Stimulated activated CD4-positive, alpha-beta T cell treated with anti-CD3 and anti-CD28 coated beads, TNF-alpha, amount 100 ng/mL, for 24 hours (primary cell): Measurements from ENCODE around the gene CES1.
"Not testable (repeated sequence)": the region's sequence is repeated elsewhere in the genome, so short reads cannot be mapped to it uniquely, and the experiment has no call there.

Experiments used
- DNase-seq, 3 experiments: peaks; one replicate each; pipeline ENCODE4 v3.0.0-alpha.2; 2020; ENCODE audit warnings: low read depth in 3 of 3

Gene CES1

DNA sequence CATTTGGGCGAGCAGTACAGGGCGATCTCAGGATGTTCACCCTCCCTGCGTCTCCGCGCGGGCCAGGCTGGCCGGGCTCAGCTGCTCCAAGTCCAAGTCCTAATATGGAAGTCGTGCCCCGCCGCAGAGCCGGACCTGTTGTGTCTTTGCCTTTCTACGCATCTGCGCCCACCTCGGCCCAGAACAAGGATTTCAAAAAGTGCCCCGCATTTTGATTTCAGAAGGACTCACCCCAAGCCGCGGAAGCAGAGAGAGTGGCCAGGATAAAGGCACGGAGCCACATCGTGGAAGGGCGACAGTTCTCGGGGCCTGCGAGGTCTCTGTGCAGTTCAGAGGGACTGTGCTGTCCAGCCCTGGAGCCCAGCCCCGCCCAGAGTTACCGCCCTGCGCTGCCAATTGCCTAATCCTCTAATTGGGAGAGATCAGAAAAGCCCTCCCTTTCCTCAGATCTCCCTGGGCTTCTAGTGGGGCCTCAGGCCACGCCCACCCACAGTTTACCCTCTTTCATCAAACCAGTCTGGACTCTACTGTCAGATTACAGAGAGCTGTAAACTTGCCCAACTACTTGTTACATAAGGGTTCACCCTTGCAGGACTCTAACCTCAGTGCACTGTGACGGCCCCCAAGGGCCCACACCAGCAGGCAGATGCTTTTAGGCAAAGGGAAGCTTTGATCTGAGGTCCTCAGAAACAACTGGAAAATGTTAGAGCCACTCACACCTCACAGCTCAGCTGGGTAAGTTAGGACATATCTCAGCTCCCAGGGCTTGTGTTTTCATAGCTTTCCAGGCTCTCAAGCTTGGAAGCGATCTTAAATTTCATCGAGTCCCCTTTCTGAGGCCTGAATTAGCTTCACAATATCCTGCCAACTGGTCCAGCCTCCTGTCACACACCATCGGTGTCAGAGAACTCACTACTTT lies at the start of gene CES1:
Gene CES1, minus strand, starts transcription at position 324 of the 919 bp plus-strand sequence. Its CDS starts 41 bp downstream, at position 283.
- no peak for DNase-seq

GRCh38 chr16:55876854-55877253 lies 44.0 kb upstream of the CES1 start:
- no peak for DNase-seq

GRCh38 chr16:55875273-55875672 lies 42.4 kb upstream of the CES1 start, which contains the start of gene CES5A:
Gene CES5A (minus strand): TSS chr16:55875373. CDS start chr16:55875221, 152 bp downstream.
- DNase-seq = no peak

DNA sequence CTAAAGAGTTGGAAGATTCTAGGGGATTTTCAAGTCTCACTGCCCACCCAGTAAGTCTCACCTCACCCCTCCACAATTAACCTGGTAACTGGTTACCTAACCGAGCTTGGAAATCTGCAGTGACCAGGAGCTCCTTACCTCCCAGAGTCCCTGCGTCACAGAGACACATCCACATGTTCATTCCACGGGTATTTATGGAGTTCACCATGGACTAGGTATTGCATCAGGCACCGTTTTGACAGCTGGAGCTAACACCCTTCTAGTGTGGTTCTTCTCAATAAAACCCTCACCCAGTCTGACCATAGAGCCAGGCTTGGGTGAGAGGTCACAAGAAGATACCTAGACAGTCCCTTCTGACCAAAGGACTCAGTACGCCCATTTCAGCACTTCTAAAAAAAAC lies 40.2 kb upstream of the CES1 start:
- DNase-seq = no peak

DNA sequence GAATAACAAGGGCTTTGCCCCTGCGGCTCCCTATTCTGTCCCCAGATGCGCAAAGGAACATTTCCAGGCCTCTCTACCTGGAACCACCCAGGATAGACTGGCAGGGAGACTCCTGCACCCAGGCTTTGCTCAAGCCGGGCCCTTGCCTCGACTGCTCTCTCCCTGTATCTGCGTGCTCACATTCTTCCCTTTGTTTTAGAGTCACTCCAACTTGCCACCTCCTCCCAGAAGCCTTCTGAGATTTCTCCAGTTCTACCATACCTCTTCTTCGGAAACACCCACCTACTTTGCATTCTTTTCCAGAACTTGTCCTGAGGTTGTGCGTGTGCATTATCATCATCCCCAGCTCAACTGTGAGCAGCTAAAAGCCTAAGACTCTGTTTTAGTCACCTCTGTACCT lies 39.2 kb upstream of the CES1 start:
- DNase-seq = no peak

GRCh38 chr16:55871411-55872038 lies 38.6 kb upstream of the CES1 start:
- no peak for DNase-seq

DNA sequence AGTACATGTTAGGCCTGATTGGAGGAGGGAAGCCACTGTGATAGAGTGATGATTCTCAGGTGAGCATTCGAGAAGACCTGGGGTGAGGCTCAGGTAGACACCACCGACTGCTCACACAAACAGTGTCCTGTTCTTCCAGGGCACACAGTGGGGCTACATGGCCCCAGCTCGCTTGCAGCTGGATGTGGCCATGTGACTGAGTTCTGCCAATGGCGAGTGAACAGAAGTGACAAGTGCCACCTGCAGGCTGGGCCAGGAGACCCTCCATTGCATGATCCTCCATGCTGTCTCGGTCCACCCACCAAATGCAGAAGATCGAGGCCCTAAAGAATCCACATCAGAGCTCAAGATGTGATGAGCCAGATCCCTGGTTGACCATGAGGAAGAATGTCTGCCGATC lies 36.1 kb upstream of the CES1 start:
- DNase-seq = no peak

- no peak for DNase-seq
Measured at GRCh38 chr16:55868137-55868536, 35.2 kb upstream of the CES1 start.

DNA sequence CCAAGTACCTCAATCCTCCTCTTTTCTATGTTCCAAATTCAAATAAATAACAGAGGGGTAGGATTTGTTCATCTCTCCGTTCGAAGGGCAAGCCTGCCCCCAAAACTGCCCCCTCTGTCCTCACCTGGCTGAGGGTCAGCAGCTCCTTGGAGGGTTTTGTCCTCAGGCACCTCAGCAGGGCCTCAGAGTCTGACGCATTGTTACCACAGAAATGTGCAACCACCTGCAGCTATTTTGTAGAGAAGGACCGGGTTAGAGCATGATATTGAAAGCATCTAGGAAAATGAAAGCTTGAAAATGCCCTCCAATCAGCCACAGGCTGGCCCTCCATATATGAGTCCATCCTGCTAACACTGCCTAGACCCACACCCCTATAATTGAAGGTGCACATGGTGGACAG lies 28.4 kb upstream of the CES1 start:
- no peak for DNase-seq

DNA sequence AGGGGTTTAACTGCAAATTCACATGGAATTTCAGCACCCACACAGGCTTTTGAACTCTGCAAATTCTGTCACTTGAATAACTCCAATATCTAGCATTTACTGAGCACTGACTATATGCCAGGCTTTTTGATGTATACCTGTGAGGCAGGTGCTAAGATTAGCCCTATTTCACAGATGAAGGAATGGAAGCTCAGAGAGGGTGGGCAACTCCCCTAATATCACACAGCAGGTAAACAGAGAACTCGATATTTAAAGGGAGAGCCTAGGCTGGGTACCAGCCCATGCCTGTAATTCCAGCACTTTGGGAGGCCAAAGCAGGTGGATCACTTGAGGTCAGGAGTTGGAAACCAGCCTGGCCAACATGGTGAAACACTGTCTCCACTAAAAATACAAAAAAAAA lies 24.8 kb upstream of the CES1 start:
- DNase-seq = not testable (repeated sequence)

GRCh38 chr16:55856950-55857349 lies 24.1 kb upstream of the CES1 start:
- DNase-seq = no peak

DNA sequence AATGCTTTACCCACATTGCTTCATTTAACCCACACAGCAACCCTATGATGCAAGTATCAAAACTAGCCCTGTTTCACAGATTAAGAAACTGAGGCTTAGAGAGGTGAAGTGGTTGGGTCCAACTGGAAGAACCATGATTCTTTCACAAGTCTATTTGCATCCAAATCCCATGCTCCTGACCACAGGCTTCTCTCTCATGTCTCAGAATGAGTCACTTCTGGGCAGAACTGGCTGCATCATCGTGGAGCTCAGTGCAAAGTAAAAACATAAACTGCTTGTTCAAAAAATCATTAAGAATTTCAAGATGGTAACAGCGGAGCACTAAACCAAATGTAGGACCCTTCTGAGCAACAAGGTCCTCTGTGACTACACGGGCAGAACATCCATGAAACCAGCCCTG lies 20.2 kb upstream of the CES1 start:
- no peak for DNase-seq

- DNase-seq = no peak
Measured at GRCh38 chr16:55849536-55849935, 16.6 kb upstream of the CES1 start.

DNA sequence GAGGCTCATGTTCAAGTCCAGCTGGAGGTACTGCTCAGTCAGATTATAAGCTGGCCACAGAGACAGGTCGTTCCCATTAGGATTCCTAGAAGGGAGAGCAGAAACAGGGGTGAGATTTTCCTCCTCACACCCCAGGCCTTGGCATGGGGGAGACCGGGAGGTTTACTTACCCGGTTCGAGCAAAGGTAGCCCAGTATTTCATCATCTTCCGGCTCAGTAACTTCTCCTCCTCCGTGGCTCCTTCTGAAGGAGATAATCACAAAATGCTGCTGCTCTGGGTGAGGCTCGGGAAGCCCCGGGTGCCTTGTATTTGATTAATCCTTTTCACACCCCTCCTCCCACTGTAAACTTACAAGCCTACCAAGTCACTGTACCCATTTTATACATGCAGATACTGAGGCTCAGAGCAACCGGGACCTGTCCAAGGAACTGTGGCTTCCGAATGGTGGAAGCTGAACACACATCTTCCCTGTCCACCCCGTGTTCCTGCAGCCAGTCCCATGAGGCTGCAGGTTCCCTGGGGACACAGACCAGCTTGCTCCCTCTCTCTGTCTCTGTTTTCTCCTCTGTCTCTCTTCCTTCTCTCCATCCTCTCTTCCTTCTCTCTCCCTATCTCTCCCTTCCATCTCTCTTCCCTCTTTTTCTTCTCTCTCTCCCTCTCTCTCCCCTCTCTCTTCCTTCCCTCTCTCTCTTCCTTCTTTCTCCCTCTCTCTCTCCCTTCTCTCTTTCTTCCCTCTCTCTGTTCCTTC lies 13.9 kb upstream of the CES1 start:
- no peak for DNase-seq

DNA sequence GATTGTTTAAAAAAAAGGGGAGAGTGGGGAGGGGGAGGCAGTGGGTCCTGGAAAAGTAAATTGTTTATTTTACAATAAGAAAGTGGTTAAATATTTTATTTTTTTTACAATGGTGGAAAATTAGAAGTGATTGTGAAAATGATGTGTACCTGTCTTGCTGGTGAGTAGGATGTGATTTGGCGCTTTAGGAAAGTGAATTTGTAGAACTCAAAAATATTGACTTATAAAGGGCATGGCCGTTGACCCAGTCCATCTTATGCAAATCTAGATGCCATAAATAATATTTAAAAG lies 10.2 kb upstream of the CES1 start:
- DNase-seq = no peak

- peak in 1 of 3 experiments; percentile 7 for DNase-seq
Measured at GRCh38 chr16:55842369-55843104, 9.6 kb upstream of the CES1 start.

- no peak for DNase-seq
Measured at GRCh38 chr16:55839115-55839514, 6.2 kb upstream of the CES1 start.

GRCh38 chr16:55836158-55836611 lies 3.3 kb upstream of the CES1 start:
- DNase-seq = no peak

GRCh38 chr16:55835581-55835980 lies 2.7 kb upstream of the CES1 start:
- no peak for DNase-seq

GRCh38 chr16:55835173-55835572 lies 2.3 kb upstream of the CES1 start:
- not testable (repeated sequence) for DNase-seq

GRCh38 chr16:55834049-55834448 lies 1.2 kb upstream of the CES1 start:
- no peak for DNase-seq

DNA sequence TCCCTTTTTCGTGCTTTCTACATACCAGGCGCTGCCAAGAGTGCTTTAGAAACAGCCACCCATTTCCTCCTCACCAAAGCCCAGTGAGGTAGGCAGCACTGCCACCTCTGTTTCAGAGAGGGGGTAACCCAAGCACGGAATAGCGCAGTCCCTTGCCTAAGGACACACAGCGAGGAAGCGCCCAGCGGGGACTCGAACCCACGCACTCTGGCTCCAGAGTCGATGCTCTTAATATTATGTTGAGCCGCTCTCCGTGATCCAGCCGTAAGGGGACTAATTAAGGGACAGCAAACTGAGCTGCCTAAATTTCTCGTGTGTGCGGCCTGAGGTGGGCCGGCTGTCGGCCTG lies 497 bp downstream of the CES1 start:
- no peak for DNase-seq
